Progenitor cell of endocrine pancreas (in vitro differentiated cells): Measurements from ENCODE around the gene RANBP3L. TPM values are rescaled to one million over a fixed set of nuclear protein-coding genes. Genes with fewer than 3 reads are reported as not detected.
A peak's percentile ranks its signal among the peaks of the same experiment; 100 is the strongest.

Source experiments
- DNase-seq: peaks from one replicate; pipeline ENCODE4 v3.0.0; 2021; ENCODE audit warnings: low spot score; ENCODE audit not compliant: unreplicated experiment
- H3K27ac Mint-ChIP-seq: 2 replicates; pipeline ENCODE4 v1.8.0; 2021; ENCODE audit warnings: mild to moderate bottlenecking, moderate library complexity, mixed read lengths
- H3K27me3 Mint-ChIP-seq: 2 replicates; pipeline ENCODE4 v1.8.0; 2021; ENCODE audit warnings: mixed read lengths
- H3K36me3 Mint-ChIP-seq: 2 replicates; pipeline ENCODE4 v1.8.0; 2022; ENCODE audit warnings: mixed read lengths; ENCODE audit not compliant: insufficient read depth
- H3K4me1 Mint-ChIP-seq: 2 replicates; pipeline ENCODE4 v1.8.0; 2021; ENCODE audit warnings: low read depth, mixed read lengths
- H3K4me3 Mint-ChIP-seq: 2 replicates; pipeline ENCODE4 v1.8.0; 2021; ENCODE audit warnings: low read depth, mild to moderate bottlenecking, moderate library complexity, mixed read lengths
- H3K9me3 Mint-ChIP-seq: 2 replicates; pipeline ENCODE4 v1.8.0; 2021; ENCODE audit warnings: low read depth, mixed read lengths
- CTCF ChIP-seq: fragments of 200-600 bp; sonication (generic); IDR thresholded peaks from one replicate; pipeline ENCODE4 v1.5.0; 2021; ENCODE audit warnings: antibody characterized with exemption, mild to moderate bottlenecking; ENCODE audit not compliant: unreplicated experiment
- total RNA-seq: library from RNA; stranded (reverse); gene quantifications from 2 replicates; pipeline ENCODE4 v1.2.1, GENCODE V29; 2021

Gene RANBP3L
- total RNA-seq, 1 donor from 2014 or later, result not detected

DNA sequence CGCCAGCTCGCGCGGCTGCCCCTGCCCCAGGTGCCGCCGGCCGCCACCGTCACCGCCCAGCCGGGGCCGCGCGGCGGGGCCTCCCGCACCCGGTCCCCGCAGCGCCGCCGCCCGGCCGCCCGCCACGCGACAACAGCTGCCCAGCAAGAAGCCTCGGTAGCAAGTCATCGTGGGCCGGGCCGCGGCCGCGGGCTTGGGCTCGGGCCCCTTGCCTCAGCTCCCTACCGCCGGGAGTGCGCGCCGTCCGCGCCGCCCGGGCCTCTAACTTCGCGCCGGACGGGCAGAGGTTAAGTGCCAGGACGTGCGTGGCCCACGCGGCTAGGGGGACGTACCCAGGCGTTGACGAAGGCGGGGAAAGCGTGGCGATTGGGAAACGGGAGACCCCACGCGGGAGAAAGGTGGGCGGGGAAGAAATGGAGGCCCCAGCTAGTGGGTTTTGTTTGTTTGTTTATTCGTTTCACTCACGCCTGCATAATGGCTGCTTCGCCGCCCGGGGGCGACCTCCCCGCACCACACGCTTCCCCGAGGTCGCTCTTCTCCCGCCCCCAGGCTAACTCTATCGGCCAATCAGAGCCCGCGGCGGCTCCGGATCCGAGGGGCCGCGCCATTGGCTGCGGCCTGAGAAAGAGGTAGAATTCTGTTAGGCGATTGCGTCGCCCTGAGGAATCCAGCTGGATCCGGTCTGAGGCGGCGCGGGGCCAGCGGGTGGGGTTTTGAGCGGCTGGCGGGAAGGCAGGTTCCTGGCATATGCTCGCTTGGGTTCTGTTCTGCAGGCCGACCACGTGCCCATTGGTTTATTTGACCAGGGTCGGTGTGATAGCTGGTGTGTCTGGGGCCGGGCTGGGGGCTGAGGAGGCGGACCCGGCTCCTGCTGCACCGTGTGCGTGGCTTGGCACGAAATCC is 59.8 kb downstream of the RANBP3L start, which contains the start of gene NADK2:
NADK2 (minus strand) TSS at position 295 of the 903 bp plus-strand sequence; CDS start at position 168, 127 bp downstream.
- H3K4me1 Mint-ChIP-seq, result peaks cover 32% of the 10 kb centered on the region
- H3K36me3 Mint-ChIP-seq, result no peaks in the 10 kb centered on the region
- no peaks in the 10 kb centered on the region for H3K27me3 Mint-ChIP-seq
- H3K27ac Mint-ChIP-seq, result peak within 1 kb of the TSS; percentile 98
- no peaks in the 10 kb centered on the region for H3K9me3 Mint-ChIP-seq
- peak within 1 kb of the TSS; percentile 85 for H3K4me3 Mint-ChIP-seq
- TF ChIP-seq CTCF, result peak; percentile 79
- peak; percentile 96 for DNase-seq

DNA sequence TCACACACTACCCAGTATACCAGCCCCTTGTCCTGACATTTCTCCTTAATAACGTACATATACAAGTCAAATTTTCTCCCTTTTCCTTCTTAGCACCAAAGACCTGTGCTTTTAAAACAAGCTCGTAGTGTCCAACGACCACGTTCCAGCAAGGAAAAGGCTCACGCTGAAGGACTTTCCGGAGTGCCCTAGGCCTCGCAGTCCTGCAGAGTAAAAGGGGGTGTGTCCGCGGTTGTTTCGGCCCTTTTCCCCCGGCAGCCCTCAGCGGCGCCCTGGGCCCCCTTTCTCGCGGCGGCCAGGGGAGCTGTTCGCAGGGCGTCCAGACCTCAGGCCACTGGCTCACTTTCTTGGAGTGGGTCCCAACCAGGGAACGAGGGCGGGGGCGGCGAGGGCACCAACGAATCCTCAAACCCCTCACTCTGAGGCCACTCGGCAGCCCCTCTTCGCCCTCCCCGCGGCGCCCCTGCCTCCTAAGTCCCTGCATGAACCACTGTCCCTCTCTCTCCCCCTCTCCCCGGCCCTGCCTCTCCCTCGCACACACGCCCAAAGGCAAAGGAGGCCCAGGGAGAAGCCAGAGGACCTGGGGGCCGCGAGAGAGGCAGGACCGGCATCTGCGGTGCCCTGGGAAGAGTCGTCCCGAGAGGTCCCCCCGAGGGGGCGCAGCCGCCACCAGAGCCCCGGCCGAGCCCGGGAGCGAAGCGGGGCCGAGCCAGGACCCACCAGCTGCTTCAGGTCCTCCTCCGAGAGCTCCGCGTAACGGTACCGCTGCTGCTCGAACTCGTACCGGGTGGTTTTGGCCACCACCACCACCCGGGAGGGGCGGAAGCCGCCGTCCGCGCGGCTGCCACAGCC is 60.7 kb downstream of the RANBP3L start:
- peak; percentile 52 for DNase-seq
- Mint-ChIP-seq H3K27me3 (no peaks in the 10 kb centered on the region), H3K4me3 (peak overlapping the region; percentile 85), H3K9me3 (no peaks in the 10 kb centered on the region), H3K4me1 (peaks cover 32% of the 10 kb centered on the region), H3K27ac (peak overlapping the region; percentile 96), H3K36me3 (no peaks in the 10 kb centered on the region)
- peak; percentile 8 for TF ChIP-seq CTCF

GRCh38 chr5:36239370-36240293 is 62.1 kb downstream of the RANBP3L start:
- no peaks in the 10 kb centered on the region for H3K36me3 Mint-ChIP-seq
- H3K4me1 Mint-ChIP-seq, result peaks cover 32% of the 10 kb centered on the region
- H3K27me3 Mint-ChIP-seq, result no peaks in the 10 kb centered on the region
- H3K4me3 Mint-ChIP-seq, result peak overlapping the region; percentile 85
- TF ChIP-seq CTCF, result no peak
- H3K27ac Mint-ChIP-seq, result peak overlapping the region; percentile 96
- no peaks in the 10 kb centered on the region for H3K9me3 Mint-ChIP-seq
- no peak for DNase-seq

DNA sequence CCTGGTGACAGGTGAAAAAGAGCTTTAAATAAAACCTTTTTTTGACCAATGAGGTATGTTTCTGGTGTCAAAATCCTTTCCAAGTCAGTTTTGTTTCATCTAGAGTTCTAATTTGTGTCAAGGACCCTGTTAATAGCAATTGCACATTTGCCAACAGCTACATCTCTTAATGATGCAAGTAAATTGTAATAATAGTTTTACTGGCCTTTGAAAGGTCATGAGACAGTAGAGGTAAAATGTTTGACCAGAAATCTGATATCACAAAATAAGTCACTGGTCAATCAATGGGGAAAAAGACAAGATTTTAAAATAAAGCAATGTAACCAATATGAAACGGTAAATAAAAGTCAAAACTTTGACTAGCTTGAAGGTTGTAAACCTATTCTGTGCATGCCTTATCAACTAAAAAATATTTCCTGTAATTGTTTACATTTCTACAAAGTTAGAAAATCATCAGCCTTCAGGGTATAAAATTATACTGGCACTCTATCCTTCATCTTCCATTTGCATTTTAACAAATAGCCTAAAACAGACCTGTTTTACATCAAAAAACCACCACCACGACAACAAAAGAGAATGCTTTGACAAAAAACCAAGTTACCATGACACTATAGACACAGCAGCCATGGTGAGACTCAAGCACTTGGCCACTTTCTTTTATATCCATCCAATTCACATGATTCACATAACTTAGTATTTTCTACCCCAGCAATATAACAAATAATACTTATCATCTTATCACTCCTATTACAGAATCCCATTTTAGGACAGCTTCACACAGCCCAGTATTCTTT is 63.0 kb downstream of the RANBP3L start:
- no peaks in the 10 kb centered on the region for H3K27me3 Mint-ChIP-seq
- no peak for TF ChIP-seq CTCF
- H3K4me3 Mint-ChIP-seq, result peak overlapping the region; percentile 4
- peaks cover 30% of the 10 kb centered on the region for H3K4me1 Mint-ChIP-seq
- no peak for DNase-seq
- H3K36me3 Mint-ChIP-seq, result no peaks in the 10 kb centered on the region
- no peaks in the 10 kb centered on the region for H3K9me3 Mint-ChIP-seq
- H3K27ac Mint-ChIP-seq, result no peak overlapping the region
